ENCODE data around the gene CDC73. TPM values are rescaled to one million over a fixed set of nuclear protein-coding genes. Genes with fewer than 3 reads are reported as not detected.

Gene CDC73
- 100 to 1,000 TPM in 1 of 4 donors, 10 to 100 TPM in 3; 26.2 to 208 (median 54.6) TPM for total RNA-seq

DNA sequence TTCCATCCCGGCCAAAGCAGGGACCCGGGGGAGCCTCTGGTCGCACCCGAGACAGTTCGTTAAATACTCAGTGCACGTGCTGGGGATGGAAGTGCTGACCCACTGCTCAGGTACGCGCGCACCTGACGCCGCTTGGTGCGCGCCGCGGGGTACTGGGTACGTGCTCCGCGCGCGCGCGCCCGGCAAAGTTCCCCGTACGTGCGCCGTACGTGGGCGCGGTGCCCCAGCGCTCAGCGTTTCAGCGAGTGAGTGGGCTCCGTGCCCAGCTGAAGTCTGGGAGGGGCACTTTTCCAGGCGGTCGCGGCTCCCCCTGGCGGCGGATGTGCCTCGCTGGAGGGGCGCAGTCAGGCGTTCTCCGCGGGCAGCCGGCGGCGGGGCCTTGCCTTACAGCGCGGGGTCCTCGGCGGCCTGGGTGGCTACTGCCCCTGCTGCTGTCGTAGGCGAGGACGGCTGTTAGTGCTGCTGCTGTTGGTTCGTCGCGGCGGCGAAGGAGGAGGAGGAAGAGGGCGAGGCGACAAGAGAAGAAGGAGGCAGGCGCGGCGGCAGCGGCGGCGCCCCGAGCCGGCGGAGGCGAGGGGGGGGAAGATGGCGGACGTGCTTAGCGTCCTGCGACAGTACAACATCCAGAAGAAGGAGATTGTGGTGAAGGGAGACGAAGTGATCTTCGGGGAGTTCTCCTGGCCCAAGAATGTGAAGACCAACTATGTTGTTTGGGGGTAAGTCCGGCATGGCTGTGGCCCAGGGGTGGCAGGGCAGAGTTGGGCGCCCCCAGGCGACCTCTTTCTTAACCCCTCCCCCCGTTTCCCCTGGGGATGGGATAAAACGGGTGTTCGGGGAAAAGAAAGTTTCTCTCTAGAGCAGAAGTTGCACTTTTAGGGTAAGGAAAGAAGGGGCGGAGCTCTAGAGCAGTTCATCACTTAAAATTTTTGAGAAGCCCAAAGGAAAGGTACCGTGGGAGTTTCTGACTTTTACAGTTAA lies at the start of gene CDC73:
TSS of gene CDC73 (plus strand) at position 416 of the 978 bp plus-strand sequence. CDS start at position 586, 170 bp downstream.
- Histone ChIP-seq H3K27me3 (no peaks in the 10 kb centered on the region), H3K9me3 (no peaks in the 10 kb centered on the region), H3K4me3 (peak within 1 kb of the TSS; percentile 41 to 99 (median 81)), H3K4me1 (peaks cover 7 to 24% (median 10%) of the 10 kb centered on the region in 4 donors), H3K36me3 (peaks cover 0 to 8% (median 0%) of the 10 kb centered on the region in 4 donors), H3K27ac (peak within 1 kb of the TSS; percentile 94 to 99 (median 96))
- DNase-seq, result peak; percentile 99
- in situ Hi-C loops (cut with MboI; ENCODE audit: low pct_ligation_motif_present in 1 of 4, low pct_unique_long_range_greater_than_20kb in 1 of 4, low sequenced_read_pairs in 3 of 4) (loop anchor here in 2 of 4 donors (10.0 to 25.0 kb wide), 2 partner anchors 57 to 310 kb away; partner anchors contain the start of gene RGS2 (in 1 of the 2)), intact Hi-C loops (cut with DNase I; ENCODE audit: low total_unique reads) (loop anchor here (2.0 to 5.0 kb wide), 2 partner anchors 17 to 645 kb away; partner anchors contain the start of gene GLRX2)
- peak; percentile 76 for TF ChIP-seq EP300 (IDR thresholded peaks at IDR 0.05; ENCODE audit: low read depth)
- TF ChIP-seq, protein P1, sequence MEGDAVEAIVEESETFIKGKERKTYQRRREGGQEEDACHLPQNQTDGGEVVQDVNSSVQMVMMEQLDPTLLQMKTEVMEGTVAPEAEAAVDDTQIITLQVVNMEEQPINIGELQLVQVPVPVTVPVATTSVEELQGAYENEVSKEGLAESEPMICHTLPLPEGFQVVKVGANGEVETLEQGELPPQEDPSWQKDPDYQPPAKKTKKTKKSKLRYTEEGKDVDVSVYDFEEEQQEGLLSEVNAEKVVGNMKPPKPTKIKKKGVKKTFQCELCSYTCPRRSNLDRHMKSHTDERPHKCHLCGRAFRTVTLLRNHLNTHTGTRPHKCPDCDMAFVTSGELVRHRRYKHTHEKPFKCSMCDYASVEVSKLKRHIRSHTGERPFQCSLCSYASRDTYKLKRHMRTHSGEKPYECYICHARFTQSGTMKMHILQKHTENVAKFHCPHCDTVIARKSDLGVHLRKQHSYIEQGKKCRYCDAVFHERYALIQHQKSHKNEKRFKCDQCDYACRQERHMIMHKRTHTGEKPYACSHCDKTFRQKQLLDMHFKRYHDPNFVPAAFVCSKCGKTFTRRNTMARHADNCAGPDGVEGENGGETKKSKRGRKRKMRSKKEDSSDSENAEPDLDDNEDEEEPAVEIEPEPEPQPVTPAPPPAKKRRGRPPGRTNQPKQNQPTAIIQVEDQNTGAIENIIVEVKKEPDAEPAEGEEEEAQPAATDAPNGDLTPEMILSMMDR (IDR thresholded peaks at IDR 0.05), result peak; percentile 87 to 99 (median 94)
- peak; percentile 95 for TF ChIP-seq POLR2A (IDR thresholded peaks at IDR 0.05)
- peak; percentile 89 to 97 (median 97) for TF ChIP-seq POLR2AphosphoS5 (IDR thresholded peaks at IDR 0.05)
- 0 to 2% methylated on average over 12 to 76 of the region's 85 CpGs for WGBS, 2 donors (ENCODE audit: low coverage in 1 of 2)

DNA sequence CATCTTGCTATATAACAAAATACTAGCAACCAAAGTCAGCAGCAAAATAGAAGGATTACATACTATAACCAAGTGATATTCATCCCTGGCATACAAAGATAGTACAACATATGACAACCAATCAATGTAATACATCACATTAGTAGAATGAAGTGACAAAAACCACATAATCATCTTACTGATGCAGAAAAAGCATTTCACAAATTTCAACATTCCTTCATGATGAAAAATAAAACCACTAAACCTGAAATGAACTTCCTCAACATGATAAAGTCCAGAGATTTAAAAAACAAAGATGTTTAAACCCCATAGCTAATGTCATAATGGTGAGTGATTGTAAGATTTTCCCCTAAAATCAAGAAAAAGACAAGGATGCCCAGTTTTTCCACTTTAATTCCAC lies 43.8 kb upstream of the CDC73 start:
- no peak overlapping the region for H3K4me3 ChIP-seq
- DNase-seq, result no peak
- no peaks in the 10 kb centered on the region for H3K27me3 ChIP-seq
- TF ChIP-seq EP300 (IDR thresholded peaks at IDR 0.05; ENCODE audit: low read depth), result no peak
- TF ChIP-seq POLR2AphosphoS5 (IDR thresholded peaks at IDR 0.05), result no peak
- TF ChIP-seq, protein P1 (IDR thresholded peaks at IDR 0.05), result no peak
- TF ChIP-seq POLR2A (IDR thresholded peaks at IDR 0.05), result no peak
- H3K27ac ChIP-seq, result no peak overlapping the region
- intact Hi-C loops (cut with DNase I; ENCODE audit: low total_unique reads), result no loop called here
- in situ Hi-C loops (cut with MboI; ENCODE audit: low pct_ligation_motif_present in 1 of 4, low pct_unique_long_range_greater_than_20kb in 1 of 4, low sequenced_read_pairs in 3 of 4), result no loop called here
- H3K9me3 ChIP-seq, result peaks cover 0 to 3% of the 10 kb centered on the region in 2 donors
- no peaks in the 10 kb centered on the region for H3K4me1 ChIP-seq
- H3K36me3 ChIP-seq, result peaks cover 0 to 57% (median 16%) of the 10 kb centered on the region in 4 donors

DNA sequence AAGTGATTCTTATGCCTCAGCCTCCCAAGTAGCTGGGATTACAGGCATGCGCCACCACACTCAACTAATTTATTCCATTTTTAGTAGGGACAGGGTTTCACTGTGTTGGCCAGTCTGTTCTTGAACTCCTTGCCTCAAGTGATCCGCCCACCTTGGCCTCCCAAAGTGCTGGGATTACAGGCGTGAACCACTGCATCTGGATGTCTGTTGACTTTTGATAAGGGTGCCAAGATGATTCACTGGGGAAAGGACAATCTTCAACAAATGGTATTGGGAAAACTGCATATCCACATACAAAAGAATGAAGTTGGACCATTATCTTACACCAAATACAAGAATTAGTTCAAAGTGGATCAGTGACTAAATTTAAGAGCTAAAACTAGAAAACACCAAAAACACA lies 42.6 kb upstream of the CDC73 start:
- DNase-seq, result no peak
- Histone ChIP-seq H3K27me3 (no peaks in the 10 kb centered on the region), H3K27ac (no peak overlapping the region), H3K4me1 (no peaks in the 10 kb centered on the region), H3K9me3 (peaks cover 0 to 3% of the 10 kb centered on the region in 2 donors), H3K36me3 (peaks cover 0 to 62% (median 19%) of the 10 kb centered on the region in 4 donors), H3K4me3 (no peak overlapping the region)
- 89% methylated on average over 3 of the region's 3 CpGs; no CpG with 5 or more reads in 1 of the 2 donors for WGBS, 2 donors (ENCODE audit: low coverage in 1 of 2)
- intact Hi-C loops (cut with DNase I; ENCODE audit: low total_unique reads), result no loop called here
- in situ Hi-C loops (cut with MboI; ENCODE audit: low pct_ligation_motif_present in 1 of 4, low pct_unique_long_range_greater_than_20kb in 1 of 4, low sequenced_read_pairs in 3 of 4), result no loop called here
- TF ChIP-seq, protein P1 (IDR thresholded peaks at IDR 0.05), result no peak
- TF ChIP-seq POLR2AphosphoS5 (IDR thresholded peaks at IDR 0.05) (no peak), POLR2A (IDR thresholded peaks at IDR 0.05) (no peak), EP300 (IDR thresholded peaks at IDR 0.05; ENCODE audit: low read depth) (no peak)

DNA sequence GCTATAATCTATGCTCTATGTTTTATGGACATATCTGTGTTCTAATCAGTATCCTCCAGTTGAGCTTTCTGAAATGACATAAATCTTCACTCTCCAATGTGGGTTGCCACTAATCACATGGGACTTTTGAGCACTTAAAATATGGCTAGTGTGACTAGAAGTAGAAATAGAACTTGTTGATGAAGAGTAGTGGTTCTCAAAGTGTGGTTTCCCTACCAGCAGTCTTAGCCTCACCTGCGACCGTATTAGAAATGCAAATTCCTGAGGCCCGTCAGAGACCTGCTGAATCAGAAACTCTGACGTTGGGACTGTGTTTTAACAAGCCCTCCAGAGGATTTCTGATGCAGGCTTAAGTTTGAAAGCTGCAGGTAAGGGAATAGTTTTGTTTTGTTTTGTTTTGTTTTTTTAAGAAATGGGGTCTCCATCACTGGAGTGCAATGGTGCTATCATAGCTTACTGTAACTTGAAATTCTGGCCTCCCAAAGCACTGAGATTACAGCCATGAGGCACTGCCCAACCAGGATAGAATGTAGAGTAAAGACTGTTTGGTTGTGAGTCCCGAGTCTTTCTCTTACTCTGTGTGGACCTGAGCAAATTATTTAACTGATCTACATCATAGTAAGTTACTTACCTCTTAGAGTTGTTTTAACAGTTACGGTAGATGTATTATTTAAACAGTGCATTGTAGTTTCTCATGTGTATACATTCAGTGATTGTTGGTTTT lies 38.3 kb upstream of the CDC73 start:
- intact Hi-C loops (cut with DNase I; ENCODE audit: low total_unique reads) (no loop called here), in situ Hi-C loops (cut with MboI; ENCODE audit: low pct_ligation_motif_present in 1 of 4, low pct_unique_long_range_greater_than_20kb in 1 of 4, low sequenced_read_pairs in 3 of 4) (no loop called here)
- DNase-seq, result no peak
- no peak overlapping the region for H3K4me3 ChIP-seq
- no peaks in the 10 kb centered on the region for H3K4me1 ChIP-seq
- 80 to 89% methylated on average over 4 to 6 of the region's 6 CpGs for WGBS, 2 donors (ENCODE audit: low coverage in 1 of 2)
- H3K36me3 ChIP-seq, result peaks cover 0 to 49% (median 22%) of the 10 kb centered on the region in 4 donors
- no peak overlapping the region for H3K27ac ChIP-seq
- no peaks in the 10 kb centered on the region for H3K9me3 ChIP-seq
- no peaks in the 10 kb centered on the region for H3K27me3 ChIP-seq
- no peak for TF ChIP-seq POLR2A (IDR thresholded peaks at IDR 0.05)
- TF ChIP-seq, protein P1 (IDR thresholded peaks at IDR 0.05), result no peak
- no peak for TF ChIP-seq EP300 (IDR thresholded peaks at IDR 0.05; ENCODE audit: low read depth)
- TF ChIP-seq POLR2AphosphoS5 (IDR thresholded peaks at IDR 0.05), result no peak

All from transverse colon (tissue), 4 donors.